ENCODE measurements around the gene SLC22A4.

SLC22A4 gene

DNA sequence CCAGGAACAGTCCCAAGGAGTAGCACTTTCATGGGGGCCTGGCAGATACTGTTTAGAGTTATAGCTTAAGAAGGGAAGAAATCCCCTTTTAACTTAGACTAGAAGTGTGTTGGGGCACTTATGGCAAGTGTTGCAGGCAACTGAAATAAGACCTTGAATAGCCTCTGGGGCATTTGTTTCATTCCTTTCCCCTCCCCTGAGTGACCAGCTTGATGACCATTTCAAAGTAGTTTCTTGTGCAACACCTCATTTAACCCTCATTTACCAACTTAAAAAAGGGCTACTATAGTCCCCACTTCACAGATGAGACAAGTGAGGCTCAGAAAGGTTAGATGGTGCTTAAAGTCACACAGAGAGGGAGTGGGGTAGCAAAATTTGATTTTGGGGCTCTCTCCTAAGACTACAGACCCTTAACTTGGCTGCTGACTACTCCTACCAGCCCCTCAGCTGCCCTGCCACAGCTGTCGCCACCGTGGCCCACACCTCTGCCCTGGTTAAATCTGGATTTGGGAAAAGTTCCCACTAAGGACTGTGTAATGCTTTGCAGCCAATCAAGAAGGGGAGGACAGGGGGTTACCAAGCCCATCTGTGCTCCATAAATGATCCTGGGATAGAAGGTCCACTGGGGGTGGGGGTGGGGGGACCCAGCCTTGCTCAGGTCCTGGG lies 31.2 kb upstream of the SLC22A4 start:
- no peak for DNase-seq

DNA sequence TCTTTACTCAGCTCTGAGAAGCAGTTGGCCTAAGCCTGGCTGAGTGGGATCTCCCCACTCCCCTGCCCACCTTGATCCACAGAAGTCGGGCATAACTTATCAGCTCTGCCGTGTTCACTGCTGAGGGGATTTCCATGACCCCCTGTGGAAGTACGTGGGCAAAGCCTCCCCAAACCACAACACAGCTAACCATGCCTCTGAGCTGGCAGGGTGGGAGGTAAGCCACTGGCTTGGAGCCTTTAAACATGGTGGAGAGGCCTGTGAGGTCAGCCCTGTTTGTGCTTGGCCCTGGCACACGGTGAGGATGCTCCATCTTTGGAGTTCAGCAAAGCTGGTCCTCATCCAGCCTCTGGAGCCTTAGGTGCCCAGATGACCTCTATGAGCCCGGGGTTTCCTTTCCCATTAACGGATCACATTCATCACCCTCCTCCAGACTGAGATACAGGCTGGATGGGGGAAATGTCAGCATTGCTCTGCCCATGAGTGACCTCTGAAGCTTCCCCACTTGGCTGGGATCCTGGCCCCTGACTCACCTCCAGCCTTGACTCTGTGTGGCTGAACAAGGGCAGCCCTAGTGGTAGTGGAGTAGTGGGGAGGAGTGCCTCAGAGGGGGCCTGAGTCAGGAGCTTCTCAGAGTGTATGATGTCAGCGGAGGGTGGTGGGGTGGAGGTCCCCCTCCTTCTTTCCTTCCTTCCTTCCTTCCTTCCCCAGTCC lies 30.5 kb upstream of the SLC22A4 start:
- DNase-seq, result no peak

DNA sequence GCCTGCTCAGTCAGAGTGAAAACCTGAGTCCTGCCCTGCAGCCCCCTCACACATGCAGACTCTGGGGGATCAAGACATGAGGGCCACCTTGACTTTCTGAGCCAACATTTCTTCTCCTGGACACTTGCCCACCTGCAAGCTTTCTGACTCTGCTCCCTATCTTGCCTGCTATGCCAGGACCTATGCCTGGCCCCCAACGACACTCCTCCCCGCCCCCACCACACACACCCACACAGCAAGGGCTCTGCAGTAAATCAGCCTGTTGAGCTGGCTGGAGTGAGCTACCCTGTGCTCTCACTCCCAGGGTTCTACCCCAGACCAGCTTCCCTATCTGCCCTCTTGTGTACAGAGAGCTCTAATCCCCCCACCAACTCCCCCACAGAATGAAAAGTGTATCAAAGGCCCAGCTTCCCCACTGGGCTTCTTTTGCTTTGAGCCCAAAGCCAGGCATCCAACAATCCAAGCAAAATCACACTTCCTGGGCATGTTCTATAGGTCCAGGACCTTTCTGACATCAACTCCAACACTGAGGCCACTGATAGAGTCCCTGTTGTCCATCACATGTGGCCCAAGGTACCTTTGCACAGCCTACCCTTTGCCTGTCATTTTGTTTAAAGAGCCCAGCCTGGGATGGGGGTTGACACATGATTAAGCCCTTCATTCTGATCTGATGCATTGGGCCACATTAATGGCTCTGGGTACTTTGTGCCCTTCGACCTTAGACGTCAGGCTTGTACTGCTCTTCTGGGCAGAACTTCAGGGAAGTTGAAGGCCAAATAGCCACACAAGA lies 29.5 kb upstream of the SLC22A4 start:
- DNase-seq, result no peak

DNA sequence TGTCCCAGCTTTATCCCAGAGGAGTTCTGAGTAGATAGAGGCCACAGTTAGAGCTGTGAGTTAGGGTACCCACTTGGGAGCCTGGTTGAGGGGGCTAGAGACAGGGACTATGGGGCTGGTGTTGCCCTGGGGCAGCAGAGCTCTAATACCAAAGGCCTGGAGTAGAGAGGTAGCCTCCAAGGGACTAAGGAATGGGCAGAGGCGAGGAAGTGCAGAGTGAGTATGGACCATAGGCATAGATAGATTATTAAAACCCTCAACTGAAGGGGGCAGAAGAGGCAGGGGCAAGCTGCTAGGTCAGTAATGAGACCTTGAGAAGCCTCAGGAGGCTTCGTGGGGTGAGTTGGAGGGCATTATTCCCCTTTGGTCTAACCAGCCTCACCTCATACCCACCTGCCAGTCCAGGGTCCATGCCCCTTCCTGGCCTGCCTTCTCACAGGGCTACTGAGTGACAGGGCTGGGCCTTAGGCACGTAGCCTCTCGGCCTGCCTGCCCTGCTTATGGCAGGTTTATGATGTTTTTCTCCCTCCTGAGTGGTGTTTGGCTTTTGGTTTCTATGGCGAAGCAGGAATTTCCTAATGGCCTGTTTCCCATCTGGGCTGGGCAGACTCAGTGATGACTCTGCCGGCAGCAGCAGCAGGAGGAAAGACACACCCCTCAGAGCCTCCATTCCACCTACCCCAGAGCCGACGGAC lies 28.7 kb upstream of the SLC22A4 start:
- no peak for DNase-seq

DNA sequence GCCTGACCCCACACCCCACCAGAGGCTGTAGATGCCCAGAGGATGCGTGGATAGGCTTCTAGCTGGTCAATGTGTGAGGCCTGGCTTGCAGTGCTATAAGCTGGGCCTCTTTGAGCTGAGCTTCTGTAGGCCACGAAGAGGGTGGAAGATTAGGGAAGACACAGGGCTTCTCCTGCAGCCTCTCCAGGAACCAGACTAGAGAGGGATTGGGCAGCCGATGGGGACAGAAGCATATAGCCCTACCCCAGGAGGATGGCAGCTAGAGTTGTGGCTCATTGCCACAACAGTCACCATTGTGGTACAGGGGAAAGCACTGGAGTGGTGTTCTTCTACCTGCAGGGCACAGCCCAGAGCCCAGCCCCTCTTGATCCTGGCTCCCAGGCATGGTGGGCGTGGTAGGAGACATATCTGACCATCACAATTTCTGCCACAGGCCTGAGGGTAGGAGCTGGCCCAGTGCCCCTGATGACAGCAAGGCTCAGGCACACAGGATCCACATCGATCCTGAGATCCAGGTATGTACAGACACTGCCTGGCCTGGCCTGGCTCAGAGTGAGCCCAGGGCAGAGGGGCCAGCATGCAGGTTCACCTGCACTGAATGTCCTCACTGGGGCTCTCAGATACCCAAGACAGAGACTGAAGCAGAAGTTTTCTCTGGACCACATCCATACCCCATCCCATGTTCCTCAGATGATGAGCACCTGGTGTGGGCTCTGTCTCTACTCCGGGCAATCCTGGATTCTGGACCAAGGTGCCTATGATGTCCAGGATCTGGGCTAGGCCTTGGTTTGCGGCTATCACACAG lies 28.0 kb upstream of the SLC22A4 start:
- no peak for DNase-seq

DNA sequence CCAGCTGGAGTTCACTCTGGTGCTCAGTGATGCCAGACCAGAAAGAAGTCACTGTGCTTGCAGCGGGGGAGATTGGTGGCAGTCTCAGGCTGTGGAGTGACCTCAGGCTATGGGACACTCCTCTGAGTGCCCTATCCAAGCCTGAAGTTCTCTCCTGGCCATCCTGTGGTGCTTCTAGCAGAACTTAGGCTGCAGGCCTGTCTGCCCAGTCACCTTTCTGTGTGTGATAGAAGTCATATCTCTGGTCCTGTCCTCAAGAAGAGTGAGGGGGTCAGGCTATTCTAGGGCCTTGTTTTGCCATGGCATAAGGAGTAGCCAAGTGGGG lies 27.4 kb upstream of the SLC22A4 start:
- no peak for DNase-seq

DNA sequence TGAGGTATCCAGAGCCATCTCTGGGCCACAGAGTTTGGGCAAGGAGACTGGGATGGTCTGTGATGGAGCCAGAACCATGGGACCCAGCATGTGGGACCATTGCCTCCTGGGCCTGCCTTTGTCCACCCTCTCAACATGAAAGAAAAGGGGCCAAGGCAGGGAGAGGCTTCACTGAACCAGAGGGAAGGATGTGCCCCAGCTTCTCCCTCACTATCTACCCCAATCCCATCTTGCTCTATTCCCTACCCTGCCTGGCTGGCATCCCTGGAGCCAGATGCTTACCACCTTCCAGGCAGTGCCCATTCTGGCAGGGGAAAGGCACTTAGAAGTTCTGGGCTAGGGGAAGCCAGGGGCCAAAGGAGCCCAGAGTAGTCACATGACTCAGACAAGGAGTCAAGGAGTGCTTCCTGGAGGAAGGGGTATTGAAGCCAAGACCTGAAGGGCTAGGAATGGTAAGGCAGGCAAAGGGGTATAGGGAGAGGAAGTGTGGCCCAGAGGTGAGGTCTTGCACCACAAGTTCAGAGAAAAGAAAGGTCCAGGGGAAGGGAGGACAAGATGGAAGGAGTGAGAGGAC lies 26.9 kb upstream of the SLC22A4 start:
- no peak for DNase-seq

DNA sequence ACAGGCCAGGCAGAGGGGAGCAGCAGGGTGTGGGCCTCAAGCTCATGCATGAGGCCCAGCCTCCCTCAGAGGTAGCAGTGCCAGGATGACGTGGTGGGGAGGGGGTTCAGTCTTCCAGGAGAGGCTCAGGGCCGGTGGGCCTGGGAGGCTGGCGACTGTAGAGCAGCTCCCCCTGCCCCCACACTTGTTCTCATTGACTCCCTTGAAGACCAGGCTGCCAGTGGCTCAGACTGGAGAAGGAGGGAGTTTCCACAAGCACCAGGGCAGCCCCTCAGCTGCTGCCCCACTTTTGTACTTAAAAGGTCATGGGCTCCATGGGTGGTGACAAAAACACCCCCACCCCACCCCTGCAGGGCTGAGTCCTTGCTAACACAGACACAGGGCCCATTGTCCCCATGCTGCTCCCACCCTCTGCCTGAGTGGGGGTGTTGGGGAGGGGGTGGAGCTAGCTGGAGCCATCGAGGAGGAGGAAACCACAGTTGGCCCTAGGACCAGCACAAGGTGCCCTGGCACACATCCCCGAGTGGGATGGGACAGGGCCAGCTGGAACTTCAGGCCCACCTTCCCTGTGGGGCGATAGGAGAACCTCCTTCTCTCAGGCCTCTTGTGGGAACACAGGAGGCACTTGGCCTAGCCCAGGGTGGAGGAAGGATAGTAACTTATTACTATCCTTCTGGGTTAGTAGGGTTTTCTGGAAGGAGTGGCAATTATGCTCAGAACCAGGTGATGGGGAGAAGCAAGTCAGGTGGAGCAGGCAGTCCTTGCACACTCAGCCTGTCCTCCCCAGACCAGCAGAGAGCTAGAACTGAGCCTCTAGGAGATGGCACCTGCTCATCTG lies 26.0 kb upstream of the SLC22A4 start:
- DNase-seq, result no peak

DNA sequence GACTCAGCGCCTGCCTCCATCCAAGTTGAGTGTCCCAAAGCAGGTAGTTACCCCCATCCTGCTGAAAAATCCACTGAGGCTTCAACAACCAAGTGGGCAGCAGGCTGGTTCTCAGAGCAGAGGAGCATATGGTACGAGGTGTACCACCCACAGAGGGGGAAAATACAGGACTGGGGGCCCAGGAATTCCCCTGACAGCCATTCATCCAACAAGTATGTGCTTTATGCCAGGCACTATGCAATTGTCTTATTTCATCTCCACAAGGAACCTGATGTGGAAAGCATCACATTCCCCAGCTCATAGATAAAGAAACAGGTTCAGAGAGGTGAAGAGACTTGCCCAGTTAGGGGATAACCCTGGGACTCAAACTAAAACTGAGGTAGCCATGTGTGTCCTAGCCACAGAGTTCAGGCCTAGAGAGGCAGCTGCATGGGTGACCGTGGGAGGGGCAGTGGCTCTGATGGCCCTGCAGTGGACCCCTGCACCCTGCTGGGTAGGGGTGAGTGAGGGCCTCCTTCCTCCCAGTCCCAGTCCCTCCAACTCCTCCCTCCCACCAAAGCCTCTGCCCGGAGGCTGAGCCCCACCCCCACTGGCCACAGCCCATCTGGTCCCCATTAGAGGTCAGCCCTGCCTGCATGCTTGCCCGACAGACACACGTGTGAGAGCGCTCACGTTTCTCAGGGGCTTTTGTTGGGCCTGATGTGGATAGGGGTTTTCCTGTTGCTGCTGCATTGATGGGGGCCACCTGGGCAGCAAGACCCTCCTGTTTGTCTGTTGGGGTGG lies 25.2 kb upstream of the SLC22A4 start:
- DNase-seq, result no peak

DNA sequence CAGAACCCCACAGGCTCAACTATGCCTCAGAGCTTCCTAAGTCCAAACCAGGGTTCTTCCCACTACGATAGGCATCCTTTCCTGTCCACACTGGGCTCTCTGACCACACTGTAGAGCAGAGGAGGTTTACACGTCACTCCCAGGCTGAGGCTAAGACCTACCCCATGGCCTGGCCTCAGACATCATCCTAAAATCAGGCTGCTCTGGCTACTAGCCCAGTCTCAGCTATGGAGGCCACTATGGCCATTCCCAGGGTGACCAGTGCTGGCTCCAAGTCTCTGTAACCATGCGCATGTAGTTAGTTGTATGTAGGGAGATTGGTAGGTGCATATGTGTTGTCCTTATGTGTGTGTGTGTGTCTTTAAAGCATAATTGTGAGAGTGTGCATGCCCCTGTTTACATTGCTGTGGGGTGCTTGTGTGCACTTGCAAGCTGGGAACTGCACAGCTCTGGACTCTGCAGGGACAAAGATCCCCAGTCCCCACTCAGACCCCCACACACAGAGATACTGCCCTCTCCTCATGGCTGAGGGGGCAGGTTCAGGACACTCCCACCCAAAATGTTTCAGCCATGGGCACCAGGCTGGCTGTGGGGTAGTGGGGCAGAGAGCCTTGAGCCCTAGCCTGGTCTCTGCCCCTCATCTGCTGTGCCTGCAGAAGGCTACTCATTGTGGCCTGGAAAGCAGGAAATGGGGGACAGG lies 24.4 kb upstream of the SLC22A4 start:
- no peak for DNase-seq

DNA sequence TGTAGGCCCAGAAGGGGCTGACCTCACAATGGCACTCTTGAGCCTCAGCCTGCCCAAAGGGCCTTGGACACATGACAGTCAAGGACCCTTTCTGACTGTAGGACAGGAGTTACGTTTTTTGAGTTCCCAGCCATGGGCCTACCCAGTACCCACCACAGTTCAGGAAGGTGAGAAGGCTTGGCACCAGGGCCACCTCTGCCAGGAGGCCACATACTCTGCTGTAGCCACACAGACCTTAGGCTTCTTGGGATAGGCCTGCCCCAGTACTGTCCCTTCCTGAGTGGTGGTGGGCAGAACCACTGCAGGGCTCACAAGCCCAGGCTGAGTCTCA lies 23.9 kb upstream of the SLC22A4 start:
- DNase-seq, result no peak

DNA sequence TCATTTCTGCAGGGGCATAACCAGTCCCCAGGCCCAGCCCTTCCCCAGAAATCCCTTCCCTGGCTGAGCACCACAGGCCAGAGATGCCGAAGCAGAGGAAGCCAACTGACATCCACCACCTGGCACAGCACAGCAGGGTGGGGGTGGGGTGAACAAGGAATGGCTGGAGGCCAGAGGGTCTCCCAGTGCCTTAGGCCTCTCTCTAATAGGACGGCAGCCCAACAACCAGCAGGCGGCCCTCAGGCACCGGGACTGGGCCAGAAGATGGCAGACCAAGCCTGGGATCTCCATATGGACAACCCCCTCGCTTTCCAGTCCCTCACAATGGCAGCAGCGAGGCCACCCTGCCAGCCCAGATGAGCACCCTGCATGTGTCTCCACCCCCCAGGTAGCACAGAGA lies 23.5 kb upstream of the SLC22A4 start:
- no peak for DNase-seq

DNA sequence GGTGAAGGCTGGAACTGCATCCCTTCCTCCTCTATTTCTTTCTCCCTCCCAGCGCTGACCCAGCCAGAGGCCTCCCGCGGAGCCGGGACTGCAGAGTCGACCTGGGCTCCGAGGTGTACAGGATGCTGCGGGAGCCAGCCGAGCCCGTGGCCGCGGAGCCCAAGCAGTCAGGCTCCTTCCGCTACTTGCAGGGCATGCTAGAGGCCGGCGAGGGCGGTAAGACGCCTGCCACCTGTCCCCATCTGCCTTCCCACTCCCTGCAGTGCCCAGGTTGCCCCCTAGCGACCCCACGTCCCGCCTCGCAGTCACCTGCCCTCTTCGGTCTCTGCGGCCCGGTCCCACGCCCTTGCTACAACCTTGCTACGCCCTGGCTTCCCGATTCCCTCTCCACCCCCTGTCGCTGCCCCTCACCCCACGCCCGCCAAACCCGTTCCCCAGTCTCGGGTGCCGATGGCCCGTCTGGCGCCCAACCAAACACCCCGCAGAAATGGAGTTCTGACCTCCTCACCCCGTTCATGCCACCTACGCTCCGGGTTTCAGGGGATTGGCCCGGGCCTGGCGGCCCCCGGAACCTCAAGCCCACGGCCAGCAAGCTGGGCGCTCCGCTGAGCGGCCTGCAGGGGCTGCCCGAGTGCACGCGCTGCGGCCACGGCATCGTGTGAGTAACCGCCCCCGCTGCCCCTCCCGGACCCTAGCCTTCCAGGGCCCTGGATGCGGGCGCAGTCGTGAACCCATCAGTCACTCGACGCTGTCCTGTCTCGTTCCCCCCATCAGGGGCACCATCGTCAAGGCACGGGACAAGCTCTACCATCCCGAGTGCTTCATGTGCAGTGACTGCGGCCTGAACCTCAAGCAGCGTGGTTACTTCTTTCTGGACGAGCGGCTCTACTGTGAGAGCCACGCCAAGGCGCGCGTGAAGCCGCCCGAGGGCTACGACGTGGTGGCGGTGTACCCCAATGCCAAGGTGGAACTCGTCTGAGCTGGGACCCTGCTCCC lies 22.6 kb upstream of the SLC22A4 start:
- DNase-seq, result no peak

DNA sequence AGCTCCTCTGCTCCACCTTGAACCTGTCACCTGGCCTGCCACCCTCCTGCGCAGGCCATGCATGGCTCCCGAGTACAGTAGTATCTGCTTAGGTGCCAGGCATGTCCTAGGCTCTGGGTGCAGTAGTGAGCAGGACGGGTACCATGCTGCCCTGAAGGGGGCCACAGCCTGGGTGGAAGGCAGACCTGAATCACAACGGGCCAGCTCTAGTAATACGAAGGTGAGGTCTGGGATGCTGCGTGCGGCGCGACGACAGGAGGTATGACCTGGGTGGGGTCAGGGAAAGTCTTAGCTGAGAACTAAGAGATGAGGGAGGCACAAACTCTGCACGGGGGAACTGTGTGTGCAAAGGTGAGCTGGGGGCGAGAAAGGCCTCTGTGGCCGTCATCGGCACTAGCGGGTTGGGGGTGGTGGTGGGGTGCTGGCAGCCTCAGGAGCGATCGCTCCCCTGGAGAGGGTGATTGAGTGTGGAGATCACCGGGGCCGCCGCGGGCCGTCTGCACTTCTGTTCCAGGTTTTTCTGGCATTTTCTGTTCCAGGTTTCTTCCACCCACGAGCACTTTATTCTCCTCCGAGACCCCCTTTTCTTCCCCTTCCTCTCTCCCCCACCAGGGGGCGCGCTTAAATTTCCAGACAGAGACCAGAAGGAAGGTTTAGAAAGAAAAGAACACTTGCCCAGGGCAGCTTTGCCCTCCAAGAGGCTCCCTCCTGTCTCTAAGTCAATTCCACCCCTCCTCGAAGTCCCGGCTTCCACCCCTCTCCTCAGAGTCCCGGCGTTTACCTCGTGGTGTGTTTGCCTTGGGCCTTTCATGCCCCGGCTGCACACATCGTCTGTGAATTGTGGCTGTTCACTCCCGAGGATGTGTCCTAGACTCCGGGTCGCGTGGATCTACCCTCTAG lies 21.6 kb upstream of the SLC22A4 start:
- peak; percentile 34 for DNase-seq

DNA sequence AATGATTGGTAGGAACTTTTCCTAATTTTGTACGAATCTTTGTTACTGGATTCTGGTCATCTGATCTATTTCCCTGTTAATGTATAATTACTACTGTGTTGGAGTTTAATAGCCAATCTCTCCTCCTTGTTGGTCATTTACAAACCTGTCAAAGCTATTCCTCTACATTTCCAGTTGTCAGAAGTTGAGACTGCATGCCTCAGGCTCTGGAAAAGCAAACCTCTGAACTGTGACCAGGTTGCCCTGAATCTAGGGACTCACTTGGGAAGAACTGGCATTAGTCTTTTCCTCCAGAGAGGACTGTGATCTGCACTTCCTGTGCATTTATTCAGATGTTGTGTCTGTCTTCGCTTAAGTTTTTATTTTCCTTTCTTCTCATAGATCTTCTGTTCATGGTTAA lies 20.6 kb upstream of the SLC22A4 start:
- no peak for DNase-seq

DNA sequence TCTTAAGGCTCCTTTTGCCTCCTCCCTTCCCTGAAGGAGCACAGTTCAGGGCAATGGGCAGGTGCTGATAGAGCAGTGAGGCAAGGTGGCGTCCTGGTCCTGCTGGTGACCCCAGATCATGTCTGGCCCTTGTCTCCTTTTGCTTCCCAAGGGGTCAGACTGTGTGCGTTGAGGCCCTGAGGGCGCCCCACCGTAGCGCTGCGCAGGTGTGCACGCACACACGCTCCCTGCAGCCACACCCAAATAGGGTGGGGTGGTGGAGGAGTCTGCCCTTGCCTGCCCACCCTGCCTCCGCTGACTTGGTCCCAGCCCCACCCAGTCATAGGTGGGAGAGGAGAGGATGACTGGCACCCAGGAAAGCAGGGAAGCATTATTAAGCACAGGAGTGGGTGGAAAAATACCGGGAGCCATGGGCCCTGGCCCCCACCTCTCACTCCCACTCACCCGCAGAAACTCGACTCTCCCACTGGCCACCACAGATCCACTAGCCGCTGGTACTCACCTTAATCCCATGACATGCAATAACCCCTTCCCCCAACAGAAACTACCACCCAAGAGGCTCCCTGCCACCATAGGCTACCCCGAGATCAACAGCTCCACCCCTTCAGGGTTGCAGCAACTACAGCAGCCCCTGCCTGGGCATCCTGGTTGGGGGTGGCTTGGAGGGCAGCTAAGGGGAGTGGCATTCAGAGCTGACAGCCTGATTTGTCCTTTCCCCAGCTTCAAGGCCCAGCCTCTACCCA lies 20.0 kb upstream of the SLC22A4 start:
- DNase-seq, result no peak

Data from NCI-H1092 treated with DMSO at 0.1 percent for 48 hours (cell line).